GM12878 (cell line): ENCODE measurements around the gene SRP14. TPM values are rescaled to one million over a fixed set of nuclear protein-coding genes. Genes with fewer than 3 reads are reported as not detected.
A peak's percentile ranks its signal among the peaks of the same experiment; 100 is the strongest.

Source experiments
- BCL11A ChIP-seq: IDR thresholded peaks from 2 replicates; pipeline ENCODE4 v1.6.1; 2011; ENCODE audit warnings: low read depth, low read length
- CBFB ChIP-seq: IDR thresholded peaks from 2 replicates; pipeline ENCODE4 v1.6.1; 2016; ENCODE audit warnings: antibody characterized with exemption, low read depth
- CBX3 ChIP-seq: fragments of 200-600 bp; sonication (generic); IDR thresholded peaks from 2 replicates; pipeline ENCODE4 v1.6.1; 2016; ENCODE audit warnings: low read depth, borderline replicate concordance
- CHD2 ChIP-seq: IDR thresholded peaks from 2 replicates; pipeline ENCODE4 v1.6.1; 2011; ENCODE audit warnings: low read depth, low read length, improper control_type of control experiment, borderline replicate concordance
- CHD4 ChIP-seq: fragments of 200-600 bp; sonication (generic); IDR thresholded peaks from 2 replicates; pipeline ENCODE4 v1.6.1; 2016; ENCODE audit warnings: mild to moderate bottlenecking
- DPF2 ChIP-seq: fragments of 450-650 bp; IDR thresholded peaks from 2 replicates; pipeline ENCODE4 v1.6.1; 2017; ENCODE audit warnings: mild to moderate bottlenecking
- HDAC6 ChIP-seq: fragments of 200-600 bp; sonication (generic); IDR thresholded peaks from one replicate; pipeline ENCODE4 v1.8.0; 2017; ENCODE audit warnings: antibody characterized with exemption; ENCODE audit not compliant: unreplicated experiment
- HSF1 ChIP-seq: fragments of 150-350 bp; IDR thresholded peaks from 2 replicates; pipeline ENCODE4 v1.6.1; 2014; ENCODE audit warnings: mild to moderate bottlenecking, low read depth, low read length
- IRF5 ChIP-seq: fragments of 450-650 bp; IDR thresholded peaks from 2 replicates; pipeline ENCODE4 v1.6.1; 2017; ENCODE audit warnings: borderline replicate concordance
- KDM1A ChIP-seq: fragments of 200-600 bp; sonication (generic); IDR thresholded peaks from 2 replicates; pipeline ENCODE4 v1.6.1; 2016; ENCODE audit warnings: borderline replicate concordance
- MEF2A ChIP-seq: IDR thresholded peaks from 2 replicates; pipeline ENCODE4 v1.6.1; 2011; ENCODE audit warnings: low read depth, mild to moderate bottlenecking, low read length, moderate library complexity; ENCODE audit not compliant: insufficient read depth
- RBBP5 ChIP-seq: fragments of 200-600 bp; sonication (generic); conservative IDR thresholded peaks from 2 replicates; pipeline ENCODE4 v1.6.1; 2016
- RFX5 ChIP-seq: IDR thresholded peaks from 2 replicates; pipeline ENCODE4 v1.6.1; 2011; ENCODE audit warnings: low read depth, low read length, improper control_type of control experiment
- SMAD1 ChIP-seq: fragments of 450-650 bp; IDR thresholded peaks from 2 replicates; pipeline ENCODE4 v1.6.1; 2018; ENCODE audit warnings: mild to moderate bottlenecking, low read depth; ENCODE audit not compliant: partially characterized antibody
- SUZ12 ChIP-seq: fragments of 200-600 bp; sonication (generic); IDR thresholded peaks from one replicate; pipeline ENCODE4 v1.6.1; 2018; ENCODE audit warnings: antibody characterized with exemption, mild to moderate bottlenecking; ENCODE audit not compliant: unreplicated experiment
- ZBTB11 ChIP-seq: fragments of 450-650 bp; formaldehyde crosslinking; IDR thresholded peaks from 2 replicates; pipeline ENCODE4 v1.5.0; 2022; ENCODE audit warnings: mild to moderate bottlenecking, missing genetic modification characterization
- ZNF207 ChIP-seq: fragments of 450-650 bp; IDR thresholded peaks from 2 replicates; pipeline ENCODE4 v1.6.1; 2014; ENCODE audit warnings: antibody characterized with exemption, mild to moderate bottlenecking, borderline replicate concordance
- ZNF274 ChIP-seq: IDR thresholded peaks from one replicate; pipeline ENCODE4 v1.8.0; 2011; ENCODE audit not compliant: insufficient read length, insufficient read depth
- ZNF592 ChIP-seq: fragments of 450-650 bp; IDR thresholded peaks from 2 replicates; pipeline ENCODE4 v1.6.1; 2017; ENCODE audit warnings: mild to moderate bottlenecking, moderate library complexity
- polyA plus RNA-seq, 11 experiments: library from polyadenylated mRNA; depleted of rRNA in 4 of 11; unstranded in 6 of 11; stranded (reverse) in 5 of 11; fragments of >200 nt; fragmentation: Nextera tagmentation in 4 of 11; fragmentation: Illumina TruSeq in 1 of 11; extraction: Ambion mirVana in 4 of 11; extraction: Trizol in 1 of 11; gene quantifications; 1 replicate in 1 of 11; 2 replicates in 10 of 11; pipeline versions ENCODE4 v1.2.1 to v1.2.3, GENCODE V29; 2011 to 2016; ENCODE audit warnings: inconsistent platforms in 2 of 11, missing spikeins in 2 of 11, low read depth in 1 of 11
- total RNA-seq, 4 experiments: library from RNA; depleted of rRNA in 3 of 4; stranded (reverse); fragments of >200 nt in 3 of 4; fragmentation: Illumina TruSeq in 1 of 4; extraction: Trizol in 1 of 4; gene quantifications; 2 replicates each; pipeline versions ENCODE4 v1.2.1 to v1.2.3, GENCODE V29; 2013 to 2021

SRP14 gene
- total and polyA plus RNA-seq, 10 of the 15 experiments (the other 5 are each of a cell fraction or from before 2014, with no cell fraction given): 141 to 1,182 (median 493) TPM

- no peak for TF ChIP-seq HSF1
- no peak for TF ChIP-seq ZNF592
- TF ChIP-seq SUZ12: no peak
- no peak for TF ChIP-seq SMAD1
- TF ChIP-seq ZNF207: no peak; the same call in 1 of the 2 replicates
- TF ChIP-seq CBFB: peak; percentile 65; the same call in 1 of the 2 replicates
- no peak for TF ChIP-seq CHD4
- TF ChIP-seq RBBP5: no peak
- TF ChIP-seq IRF5: no peak
- TF ChIP-seq KDM1A: no peak
- TF ChIP-seq RFX5: no peak
- TF ChIP-seq BCL11A: 0 out of 2 replicates have a peak, but pooled peaks have one; percentile 18
- peak; percentile 50; the same call in 1 of the 2 replicates for TF ChIP-seq DPF2
- no peak for TF ChIP-seq MEF2A
- TF ChIP-seq CBX3: no peak
- TF ChIP-seq ZBTB11: no peak
- TF ChIP-seq ZNF274: no peak
- TF ChIP-seq CHD2: peak; percentile 76; the same call in 1 of the 2 replicates
- no peak for TF ChIP-seq HDAC6
Observed at GRCh38 chr15:40038638-40039543, at the start of gene SRP14 (continued).
